Dedifferentiated amniotic fluid mesenchymal stem cell (primary cell): ENCODE data around the gene HUNK.
"Not testable (repeated sequence)": the region's sequence is repeated elsewhere in the genome, so short reads cannot be mapped to it uniquely, and the experiment has no call there.

Experiments used
- DNase-seq: peaks from one replicate; pipeline ENCODE4 v3.0.0-alpha.2; 2016; ENCODE audit errors: extremely low spot score

Gene HUNK

DNA sequence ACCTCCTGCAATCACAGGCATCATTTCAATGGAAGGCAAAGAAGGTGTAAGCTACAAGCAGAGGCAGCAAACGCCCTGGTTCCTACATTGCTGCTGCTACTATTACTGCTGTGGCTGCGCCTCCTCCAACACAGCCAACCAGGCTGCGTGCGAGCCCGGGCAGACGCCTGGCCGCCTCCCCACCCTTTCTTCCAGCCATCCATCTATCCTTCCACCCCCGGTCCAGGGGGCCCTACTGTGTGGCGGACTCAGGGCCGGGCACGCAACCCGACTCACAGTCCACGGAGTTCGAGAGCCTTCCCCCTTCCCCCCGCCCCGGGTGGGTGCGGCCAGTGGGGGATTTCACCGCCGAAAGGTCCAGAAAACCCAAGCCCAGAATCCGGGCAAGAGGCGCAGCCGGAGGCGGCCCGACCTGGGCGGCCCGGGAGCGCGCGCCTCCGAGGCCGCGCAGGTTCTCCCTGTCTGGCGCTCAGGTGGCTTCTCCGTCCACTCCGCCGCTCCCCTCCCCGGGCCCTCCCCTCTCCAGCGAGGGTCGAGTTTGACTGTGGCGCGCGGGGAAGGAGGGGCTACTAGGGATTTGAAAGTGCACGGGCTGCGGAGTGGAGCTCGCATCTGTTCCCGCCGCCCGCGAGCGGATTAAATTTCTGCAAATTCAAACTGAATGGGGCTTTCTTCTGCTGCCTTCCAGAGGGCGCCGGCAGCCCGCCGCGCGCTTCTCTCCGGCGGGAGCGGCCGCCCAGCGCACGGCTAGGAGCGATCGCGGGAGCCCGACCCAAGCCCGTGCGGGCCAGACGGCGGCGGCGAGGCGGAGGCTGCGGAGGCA is at the start of gene HUNK:
Gene HUNK (plus strand): TSS at position 569 of the 823 bp plus-strand sequence. CDS start 655 bp downstream, outside the sequence.
- peak; percentile 39 for DNase-seq

- DNase-seq: no peak
Observed at GRCh38 chr21:31829736-31830472, 42.9 kb upstream of the HUNK start.

GRCh38 chr21:31830701-31831100 is 42.1 kb upstream of the HUNK start:
- no peak for DNase-seq

- no peak for DNase-seq
Observed at GRCh38 chr21:31837041-31837440, 35.8 kb upstream of the HUNK start.

GRCh38 chr21:31837618-31838390 is 35.0 kb upstream of the HUNK start:
- peak; percentile 8 for DNase-seq

GRCh38 chr21:31838586-31839355 is 34.0 kb upstream of the HUNK start:
- peak; percentile 13 for DNase-seq

DNA sequence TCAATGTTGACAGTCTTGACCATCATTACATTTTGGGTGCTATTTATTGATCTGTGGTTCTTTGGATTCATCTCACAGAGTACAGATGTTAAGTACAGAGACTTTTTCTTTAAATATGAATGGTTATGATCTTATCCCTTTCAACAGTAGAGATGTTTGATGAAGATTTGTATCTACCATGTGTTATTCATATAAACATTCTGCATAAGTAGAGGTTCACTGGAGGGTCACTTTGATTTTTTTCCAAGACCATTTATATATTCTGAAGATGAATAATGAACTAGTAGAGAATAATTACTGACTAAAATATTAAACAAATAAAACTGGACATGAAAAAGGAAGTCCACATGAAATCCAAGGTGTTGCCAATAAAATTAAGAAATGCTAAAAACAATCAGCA is 28.6 kb upstream of the HUNK start:
- no peak for DNase-seq

DNA sequence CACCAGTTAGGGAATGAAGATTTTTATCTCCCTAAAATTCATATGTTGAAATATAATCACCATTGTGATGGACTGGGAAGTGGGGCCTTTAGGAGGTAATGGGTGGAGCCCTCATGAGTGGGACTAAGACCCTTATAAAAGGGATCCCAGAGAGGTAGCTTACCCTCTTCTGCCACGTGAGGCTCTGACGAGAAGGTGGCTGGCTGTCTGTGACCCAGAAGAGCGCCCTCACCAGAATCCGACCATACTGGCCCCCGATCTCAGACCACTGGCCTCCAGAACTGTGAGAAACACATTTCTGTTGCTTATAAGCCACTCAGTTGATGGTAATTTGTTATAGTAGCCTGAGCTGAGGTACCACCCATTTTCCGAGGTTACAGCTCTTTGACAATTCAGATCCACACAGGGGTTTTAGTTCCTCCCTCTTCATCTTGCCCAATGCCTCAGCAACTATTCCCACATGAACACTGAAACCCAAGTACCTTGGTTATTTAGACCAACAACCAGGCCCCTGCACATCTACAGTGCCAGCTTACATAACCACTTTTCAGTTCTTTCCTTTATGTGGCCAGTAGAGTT is 27.6 kb upstream of the HUNK start:
- DNase-seq: no peak

DNA sequence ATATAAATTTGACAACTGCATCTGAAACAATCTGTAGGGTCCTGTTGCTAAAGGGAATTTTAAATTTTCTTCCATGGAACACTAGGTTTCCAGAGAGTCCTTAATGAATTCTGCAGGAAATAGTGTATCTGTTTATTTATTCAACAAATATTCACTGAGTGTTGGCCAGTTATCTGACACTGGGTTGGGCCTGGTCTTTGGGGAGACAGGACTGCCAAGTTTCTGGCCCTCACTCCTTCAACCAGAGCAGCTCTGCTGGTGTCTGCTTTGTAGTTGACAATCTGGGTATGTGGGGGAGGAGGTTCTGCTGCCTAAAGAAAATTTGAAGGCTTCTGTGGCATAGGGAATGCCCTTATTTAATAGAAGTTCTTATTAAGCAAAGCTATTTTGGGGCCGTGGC is 26.1 kb upstream of the HUNK start:
- DNase-seq: no peak

GRCh38 chr21:31847761-31848160 is 25.1 kb upstream of the HUNK start:
- DNase-seq: no peak

GRCh38 chr21:31848326-31848985 is 24.4 kb upstream of the HUNK start:
- no peak for DNase-seq

DNA sequence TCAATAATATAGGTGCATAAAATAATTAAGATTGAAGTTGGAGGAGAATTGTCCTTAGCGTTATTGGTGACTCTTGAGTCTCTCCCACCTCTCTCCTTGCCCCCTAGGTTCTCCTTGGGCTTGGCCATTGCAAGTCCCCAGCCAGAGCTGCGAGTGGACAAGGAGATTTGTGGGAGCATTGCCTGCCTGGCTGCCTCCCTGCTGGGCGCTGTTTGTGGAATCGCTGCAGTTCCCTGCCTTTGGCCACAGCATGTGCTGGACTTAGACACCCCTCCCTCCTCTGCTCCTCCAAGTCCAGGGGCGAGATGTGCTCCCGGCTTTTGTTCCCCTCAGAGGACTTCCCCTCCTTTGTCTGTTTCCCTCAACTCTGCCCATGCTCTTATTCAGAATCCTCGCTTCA is 21.9 kb upstream of the HUNK start:
- DNase-seq: no peak

GRCh38 chr21:31855180-31855579 is 17.6 kb upstream of the HUNK start:
- peak; percentile 17 for DNase-seq

GRCh38 chr21:31857096-31857495 is 15.7 kb upstream of the HUNK start:
- DNase-seq: no peak

- not testable (repeated sequence) for DNase-seq
Observed at GRCh38 chr21:31857631-31858030, 15.2 kb upstream of the HUNK start.

GRCh38 chr21:31860851-31861250 is 12.0 kb upstream of the HUNK start:
- DNase-seq: no peak

DNA sequence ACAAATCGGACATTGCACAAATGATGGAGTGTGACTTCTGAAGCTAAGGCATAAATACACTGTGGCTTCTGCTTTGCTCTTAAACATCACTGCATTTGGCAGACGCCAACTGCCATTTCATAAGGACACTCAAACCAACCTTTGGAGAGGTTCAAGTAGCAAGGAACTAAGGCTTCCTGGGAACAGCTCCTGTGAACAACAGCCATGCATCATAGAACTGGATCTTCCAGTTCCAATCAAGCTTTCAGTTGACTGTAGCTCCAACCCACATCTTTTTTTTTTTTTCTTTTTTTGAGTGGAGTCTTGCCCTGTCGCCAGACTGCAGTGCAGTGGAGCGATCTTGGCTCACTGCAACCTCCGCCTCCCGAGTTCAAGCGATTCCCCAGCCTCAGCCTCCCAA is 10.7 kb upstream of the HUNK start:
- no peak for DNase-seq

DNA sequence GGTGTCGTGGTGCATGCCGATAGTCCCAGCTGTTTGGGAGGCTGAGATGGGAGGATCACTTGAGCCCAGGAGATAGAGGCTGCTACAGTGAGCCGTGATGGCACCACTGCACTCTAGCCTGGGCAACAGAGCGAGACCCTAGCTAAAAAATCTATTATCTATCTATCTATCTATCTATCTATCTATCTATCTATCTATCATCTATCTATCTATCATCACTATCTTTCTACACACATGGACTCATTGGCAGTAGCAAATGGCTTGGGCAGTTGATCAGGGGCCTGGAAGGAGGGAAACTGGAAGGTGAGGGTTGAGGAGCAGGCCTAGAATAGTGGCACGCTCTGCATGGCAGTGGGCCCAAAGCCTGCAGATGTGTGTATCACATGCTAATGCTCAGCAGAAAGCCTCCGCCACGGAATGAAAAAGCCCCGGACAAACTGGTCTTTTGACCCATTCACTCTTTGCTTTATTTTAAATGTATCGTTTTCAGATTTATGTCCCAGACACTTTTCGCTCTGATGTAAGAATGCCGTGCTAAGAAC is 7.3 kb upstream of the HUNK start:
- DNase-seq: no peak

GRCh38 chr21:31866077-31866511 is 6.7 kb upstream of the HUNK start:
- peak; percentile 58 for DNase-seq

DNA sequence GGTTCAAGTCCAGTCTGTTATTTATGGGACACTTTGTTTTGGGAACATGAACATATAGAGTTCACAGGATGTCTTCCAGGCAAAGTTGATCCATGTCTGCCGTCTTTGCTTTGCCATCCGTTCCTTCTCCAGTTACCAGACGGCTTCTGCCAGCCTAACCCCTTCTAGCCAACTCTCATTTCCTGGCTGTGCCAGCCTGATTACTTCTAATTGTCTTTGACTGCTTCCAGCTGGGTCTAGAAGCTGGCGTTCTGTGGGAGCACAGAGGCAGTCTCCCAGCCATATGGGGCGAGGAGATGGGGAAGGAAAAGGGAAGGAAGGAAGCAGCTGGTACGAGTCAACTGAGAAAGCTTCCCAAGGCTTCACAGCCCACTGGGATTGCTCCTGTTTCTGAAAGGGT is 3.1 kb upstream of the HUNK start:
- DNase-seq: no peak
